ENCODE results near the gene OSCAR.

GRCh38 chr19:54073829-54074228, 26.8 kb downstream of the OSCAR start:
- TF ChIP-seq, protein P1, sequence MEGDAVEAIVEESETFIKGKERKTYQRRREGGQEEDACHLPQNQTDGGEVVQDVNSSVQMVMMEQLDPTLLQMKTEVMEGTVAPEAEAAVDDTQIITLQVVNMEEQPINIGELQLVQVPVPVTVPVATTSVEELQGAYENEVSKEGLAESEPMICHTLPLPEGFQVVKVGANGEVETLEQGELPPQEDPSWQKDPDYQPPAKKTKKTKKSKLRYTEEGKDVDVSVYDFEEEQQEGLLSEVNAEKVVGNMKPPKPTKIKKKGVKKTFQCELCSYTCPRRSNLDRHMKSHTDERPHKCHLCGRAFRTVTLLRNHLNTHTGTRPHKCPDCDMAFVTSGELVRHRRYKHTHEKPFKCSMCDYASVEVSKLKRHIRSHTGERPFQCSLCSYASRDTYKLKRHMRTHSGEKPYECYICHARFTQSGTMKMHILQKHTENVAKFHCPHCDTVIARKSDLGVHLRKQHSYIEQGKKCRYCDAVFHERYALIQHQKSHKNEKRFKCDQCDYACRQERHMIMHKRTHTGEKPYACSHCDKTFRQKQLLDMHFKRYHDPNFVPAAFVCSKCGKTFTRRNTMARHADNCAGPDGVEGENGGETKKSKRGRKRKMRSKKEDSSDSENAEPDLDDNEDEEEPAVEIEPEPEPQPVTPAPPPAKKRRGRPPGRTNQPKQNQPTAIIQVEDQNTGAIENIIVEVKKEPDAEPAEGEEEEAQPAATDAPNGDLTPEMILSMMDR (IDR thresholded peaks at IDR 0.05): no peak
- TF ChIP-seq POLR2A (IDR thresholded peaks at IDR 0.05): no peak
